Renal cortical epithelial cell (primary cell): ENCODE measurements around the gene C11orf65. TPM values are rescaled to one million over a fixed set of nuclear protein-coding genes. Genes with fewer than 3 reads are reported as not detected.
"Not testable (repeated sequence)": the region's sequence is repeated elsewhere in the genome, so short reads cannot be mapped to it uniquely, and the experiment has no call there.

Experiments
- DNase-seq: peaks from one replicate; pipeline ENCODE4 v3.0.0-alpha.2; 2011; ENCODE audit warnings: low read depth
- total RNA-seq: library from RNA; depleted of rRNA; stranded (reverse); fragments of >200 nt; gene quantifications from 2 replicates; pipeline ENCODE4 v1.2.3, GENCODE V29; 2014

Gene C11orf65
- total RNA-seq, 1 donor from 2014 or later = 1.7 TPM

- DNase-seq = peak; percentile 47
These were observed 7.5 kb upstream of the C11orf65 start for GRCh38 chr11:108474664-108475463.

- DNase-seq = no peak
These were observed 5.4 kb upstream of the C11orf65 start for GRCh38 chr11:108472681-108473080.

- no peak for DNase-seq
These were observed 1.1 kb upstream of the C11orf65 start for GRCh38 chr11:108468478-108468864.

- DNase-seq = no peak
These were observed 924 bp downstream of the C11orf65 start for GRCh38 chr11:108466405-108466804.

GRCh38 chr11:108453207-108453835, 14.0 kb downstream of the C11orf65 start:
- no peak for DNase-seq

- DNase-seq = not testable (repeated sequence)
These were observed 25.9 kb downstream of the C11orf65 start for GRCh38 chr11:108441445-108441844.

- no peak for DNase-seq
These were observed 30.7 kb downstream of the C11orf65 start for GRCh38 chr11:108436594-108436993.

GRCh38 chr11:108435066-108435465, 32.3 kb downstream of the C11orf65 start:
- no peak for DNase-seq

- DNase-seq = peak; percentile 59
These were observed 34.5 kb downstream of the C11orf65 start for GRCh38 chr11:108432783-108433182.

GRCh38 chr11:108431997-108432396, 35.3 kb downstream of the C11orf65 start:
- DNase-seq = no peak

- DNase-seq = no peak
These were observed 36.0 kb downstream of the C11orf65 start for GRCh38 chr11:108431370-108431769.

GRCh38 chr11:108417551-108417950, 49.8 kb downstream of the C11orf65 start:
- not testable (repeated sequence) for DNase-seq

GRCh38 chr11:108414958-108415357, 52.4 kb downstream of the C11orf65 start:
- no peak for DNase-seq

- peak; percentile 65 for DNase-seq
These were observed 61.6 kb downstream of the C11orf65 start for GRCh38 chr11:108405706-108406105.

- DNase-seq = peak; percentile 28
These were observed 64.3 kb downstream of the C11orf65 start for GRCh38 chr11:108403052-108403451.

GRCh38 chr11:108402241-108402640, 65.1 kb downstream of the C11orf65 start:
- no peak for DNase-seq

- no peak for DNase-seq
These were observed 68.9 kb downstream of the C11orf65 start for GRCh38 chr11:108398439-108398838.

- DNase-seq = not testable (repeated sequence)
These were observed 70.7 kb downstream of the C11orf65 start for GRCh38 chr11:108396672-108397071.

- DNase-seq = no peak
These were observed 72.5 kb downstream of the C11orf65 start for GRCh38 chr11:108394744-108395284.

GRCh38 chr11:108393046-108393445, 74.3 kb downstream of the C11orf65 start:
- no peak for DNase-seq

GRCh38 chr11:108392353-108392752, 75.0 kb downstream of the C11orf65 start:
- no peak for DNase-seq

GRCh38 chr11:108388576-108388975, 78.8 kb downstream of the C11orf65 start:
- DNase-seq = no peak

GRCh38 chr11:108373505-108373904, 93.8 kb downstream of the C11orf65 start:
- not testable (repeated sequence) for DNase-seq
